ENCODE measurements around the gene RBP4.

GRCh38 chr10:93622942-93623341, 21.9 kb upstream of the RBP4 start:
- TF ChIP-seq POLR2A (IDR thresholded peaks at IDR 0.05; ENCODE audit: low read depth, low read length) (no peak), SPI1 (IDR thresholded peaks at IDR 0.05; ENCODE audit: low read depth, low read length) (peak; percentile 65), POLR2AphosphoS5 (IDR thresholded peaks at IDR 0.05; ENCODE audit: low read depth, low read length) (no peak), TAF1 (IDR thresholded peaks at IDR 0.05; ENCODE audit: low read depth, low read length) (no peak), POU2F2 (IDR thresholded peaks at IDR 0.05; ENCODE audit: low read depth, low read length) (no peak)
